Neural progenitor cell (in vitro differentiated cells): Measurements from ENCODE around the gene KRT79.

Source experiments
- EZH2 ChIP-seq: fragments of 200-600 bp; sonication (generic); IDR thresholded peaks from 2 replicates; pipeline ENCODE4 v1.6.1; 2017; ENCODE audit warnings: antibody characterized with exemption, mild to moderate bottlenecking, moderate library complexity
- TF ChIP-seq, protein P1 (sequence below): fragments of 200-600 bp; sonication (generic); IDR thresholded peaks from 2 replicates; pipeline ENCODE4 v1.5.1; 2017; ENCODE audit warnings: antibody characterized with exemption, mild to moderate bottlenecking

DNA sequence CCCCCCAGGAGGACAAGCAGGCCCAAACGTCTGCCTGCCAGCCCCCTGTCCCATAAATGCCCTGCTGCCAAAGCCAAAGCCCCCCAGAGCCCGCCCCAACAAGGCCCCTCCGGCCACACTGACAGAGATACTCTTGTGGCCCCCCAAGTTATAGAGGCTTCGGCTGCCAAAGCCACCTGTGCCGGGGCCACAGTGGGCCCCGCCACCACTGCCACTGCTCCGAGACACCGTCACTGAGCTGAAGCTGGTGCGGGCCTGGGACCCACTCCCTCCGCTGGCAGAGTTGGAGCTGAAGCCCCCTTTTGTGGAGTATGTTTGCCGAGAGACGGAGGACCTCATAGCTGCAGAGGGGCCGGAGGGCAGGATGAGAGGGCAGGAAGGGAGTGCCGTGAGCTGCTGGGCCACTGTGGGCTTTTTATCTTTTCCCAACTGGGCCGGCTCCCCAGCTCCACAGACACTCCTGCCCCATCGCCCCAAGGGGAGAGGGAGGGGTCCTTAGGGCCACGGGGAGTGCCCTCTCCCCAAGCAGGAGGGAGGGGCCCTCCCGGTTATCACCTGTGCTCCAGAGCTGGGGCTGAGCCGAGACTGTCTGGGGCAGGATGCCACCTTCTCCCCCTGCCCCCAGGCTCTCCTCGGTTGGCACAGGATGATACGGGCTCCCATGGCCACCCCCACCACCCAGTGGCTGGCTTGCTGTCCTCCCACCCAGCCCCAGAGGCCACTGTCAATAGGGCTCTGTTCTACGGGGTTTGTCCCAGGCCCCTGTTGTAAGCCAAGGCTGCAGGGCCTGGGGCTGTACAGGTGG, at the start of gene KRT79:
- TF ChIP-seq, protein P1, sequence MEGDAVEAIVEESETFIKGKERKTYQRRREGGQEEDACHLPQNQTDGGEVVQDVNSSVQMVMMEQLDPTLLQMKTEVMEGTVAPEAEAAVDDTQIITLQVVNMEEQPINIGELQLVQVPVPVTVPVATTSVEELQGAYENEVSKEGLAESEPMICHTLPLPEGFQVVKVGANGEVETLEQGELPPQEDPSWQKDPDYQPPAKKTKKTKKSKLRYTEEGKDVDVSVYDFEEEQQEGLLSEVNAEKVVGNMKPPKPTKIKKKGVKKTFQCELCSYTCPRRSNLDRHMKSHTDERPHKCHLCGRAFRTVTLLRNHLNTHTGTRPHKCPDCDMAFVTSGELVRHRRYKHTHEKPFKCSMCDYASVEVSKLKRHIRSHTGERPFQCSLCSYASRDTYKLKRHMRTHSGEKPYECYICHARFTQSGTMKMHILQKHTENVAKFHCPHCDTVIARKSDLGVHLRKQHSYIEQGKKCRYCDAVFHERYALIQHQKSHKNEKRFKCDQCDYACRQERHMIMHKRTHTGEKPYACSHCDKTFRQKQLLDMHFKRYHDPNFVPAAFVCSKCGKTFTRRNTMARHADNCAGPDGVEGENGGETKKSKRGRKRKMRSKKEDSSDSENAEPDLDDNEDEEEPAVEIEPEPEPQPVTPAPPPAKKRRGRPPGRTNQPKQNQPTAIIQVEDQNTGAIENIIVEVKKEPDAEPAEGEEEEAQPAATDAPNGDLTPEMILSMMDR: no peak
- no peak for TF ChIP-seq EZH2
